HL-60 (cell line): ENCODE data around the gene PRKCE.

Experiments
- CTCF ChIP-seq: IDR thresholded peaks from one replicate; pipeline ENCODE4 v1.5.1; 2011; ENCODE audit warnings: low read length, control low read depth, inconsistent platforms; ENCODE audit not compliant: insufficient read depth
- REST ChIP-seq: IDR thresholded peaks from 2 replicates; pipeline ENCODE4 v1.6.1; 2012; ENCODE audit warnings: low read depth; ENCODE audit not compliant: insufficient replicate concordance

- TF ChIP-seq CTCF = no peak
- TF ChIP-seq REST = no peak
Measured at GRCh38 chr2:46236876-46237859, 585.7 kb downstream of the PRKCE start.
